GM18909 (cell line): Measurements from ENCODE around the gene ZNRF3.
"Not testable (repeated sequence)": the region's sequence is repeated elsewhere in the genome, so short reads cannot be mapped to it uniquely, and the experiment has no call there.

ENCODE experiments used
- ATAC-seq: cut with Tn5 transposase; IDR thresholded peaks from one replicate; pipeline ENCODE4 v1.9.1; 2021; ENCODE audit warnings: mild to moderate bottlenecking; ENCODE audit not compliant: unreplicated experiment, poor library complexity

The ZNRF3 gene

GRCh38 chr22:29000641-29001040 lies 117.3 kb downstream of the ZNRF3 start:
- no peak for ATAC-seq

GRCh38 chr22:29002603-29003002 lies 119.2 kb downstream of the ZNRF3 start:
- no peak for ATAC-seq

DNA sequence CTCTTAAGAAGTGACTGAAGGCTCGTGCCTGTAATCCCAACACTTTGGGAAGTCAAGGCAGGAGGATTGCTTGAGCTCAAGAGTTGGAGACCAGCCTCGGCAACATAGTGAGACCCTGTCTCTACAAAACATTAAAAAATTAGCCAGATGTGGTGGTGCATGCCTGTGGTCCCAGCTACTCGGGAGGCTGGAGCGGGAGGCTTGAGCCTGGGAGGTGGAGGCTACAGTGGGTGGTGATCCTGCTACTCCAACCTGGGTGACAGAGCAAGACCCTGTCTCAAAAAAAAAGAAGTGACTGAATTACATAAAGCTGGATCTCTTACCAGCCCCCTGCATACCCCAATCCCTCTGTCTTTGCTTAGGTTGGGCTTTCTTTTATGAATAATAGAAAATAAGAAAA lies 120.2 kb downstream of the ZNRF3 start:
- ATAC-seq, result no peak

- no peak for ATAC-seq
Observed at GRCh38 chr22:29003975-29004646, 120.7 kb downstream of the ZNRF3 start.

- no peak for ATAC-seq
Observed at GRCh38 chr22:29004647-29005371, 121.4 kb downstream of the ZNRF3 start.

GRCh38 chr22:29005754-29006153 lies 122.4 kb downstream of the ZNRF3 start:
- ATAC-seq, result not testable (repeated sequence)

GRCh38 chr22:29006346-29006745 lies 123.0 kb downstream of the ZNRF3 start:
- ATAC-seq, result no peak

- no peak for ATAC-seq
Observed at GRCh38 chr22:29009148-29009547, 125.8 kb downstream of the ZNRF3 start.

DNA sequence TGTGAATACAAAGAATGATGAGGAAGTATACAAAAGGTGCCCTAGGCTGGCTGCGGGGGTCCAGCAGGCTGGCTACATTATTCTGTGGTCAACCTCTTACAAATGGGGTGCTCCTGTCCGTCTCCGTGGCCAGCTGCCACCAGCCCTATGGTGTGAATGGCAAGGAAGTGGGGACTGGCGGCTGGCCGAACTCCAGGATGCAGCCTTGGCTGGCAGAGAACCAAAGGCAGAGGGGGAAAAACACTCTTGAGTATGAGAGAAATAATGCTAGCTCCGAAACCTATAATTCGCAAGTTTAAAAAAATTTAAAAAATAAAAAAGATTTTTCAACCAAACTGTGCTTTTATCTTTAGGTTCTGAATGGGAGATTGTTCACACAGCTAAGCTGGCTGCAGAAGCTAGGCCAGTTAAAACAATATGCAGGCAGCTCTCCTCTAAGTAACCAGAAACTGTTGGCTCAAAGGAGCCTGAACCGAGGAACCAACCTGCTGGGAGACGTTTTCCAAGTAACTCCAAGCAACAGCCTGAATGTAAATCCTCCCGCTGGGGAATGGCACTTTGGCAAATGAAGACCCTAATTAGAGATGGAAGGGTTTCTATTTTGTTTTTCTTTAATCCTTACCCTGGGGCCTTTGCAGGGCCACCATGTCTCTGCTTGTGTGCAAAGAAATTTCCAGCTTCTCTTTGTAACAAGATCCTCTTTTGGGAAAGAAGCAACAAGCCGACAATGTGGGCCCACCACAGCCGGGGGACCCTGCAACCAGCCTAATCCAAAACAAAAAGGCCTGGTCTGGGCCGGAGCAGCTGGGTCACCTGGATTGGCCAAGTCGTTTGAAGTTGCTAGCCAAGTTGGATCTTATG lies 128.1 kb downstream of the ZNRF3 start:
- ATAC-seq, result no peak

- ATAC-seq, result no peak
Observed at GRCh38 chr22:29012101-29012433, 128.7 kb downstream of the ZNRF3 start.

DNA sequence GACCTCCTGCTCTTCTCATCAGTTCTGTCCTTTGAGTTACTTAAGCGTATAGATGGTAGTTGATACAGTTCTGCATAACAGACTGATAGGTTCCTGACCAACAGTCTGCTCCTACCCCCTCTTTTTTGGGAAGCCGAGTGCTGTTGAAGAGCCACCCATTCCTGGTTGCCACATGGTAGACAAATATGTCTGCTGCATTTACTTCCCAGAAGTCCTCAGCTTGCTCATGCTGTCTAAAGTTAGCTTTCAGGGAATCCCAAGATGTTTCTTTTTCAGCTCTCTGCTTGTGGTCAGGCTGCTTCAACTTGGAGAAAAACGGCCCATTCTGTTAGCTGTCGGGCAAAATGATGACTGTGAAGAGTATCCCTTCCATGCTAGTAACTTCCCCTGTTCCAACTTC lies 129.6 kb downstream of the ZNRF3 start:
- ATAC-seq, result no peak

DNA sequence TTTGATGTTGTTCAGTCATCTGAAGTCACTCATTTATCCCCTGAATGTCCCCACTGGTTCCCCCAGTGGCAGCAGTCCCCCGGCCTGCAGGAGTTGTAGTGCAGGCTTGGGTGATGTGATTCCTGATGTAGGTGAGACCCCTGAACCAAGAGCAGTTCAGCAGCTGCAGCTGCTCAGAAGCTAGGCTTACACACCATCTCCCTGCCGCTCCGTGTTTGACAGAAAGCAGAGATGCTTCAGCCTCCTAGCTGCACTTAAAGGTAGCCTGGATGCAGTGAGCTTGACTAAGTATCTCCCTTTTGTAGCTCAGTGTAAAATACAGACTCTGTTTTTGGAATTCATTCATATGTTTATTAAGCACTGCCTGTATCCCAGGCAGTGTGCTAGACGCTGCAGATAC lies 130.9 kb downstream of the ZNRF3 start:
- no peak for ATAC-seq

DNA sequence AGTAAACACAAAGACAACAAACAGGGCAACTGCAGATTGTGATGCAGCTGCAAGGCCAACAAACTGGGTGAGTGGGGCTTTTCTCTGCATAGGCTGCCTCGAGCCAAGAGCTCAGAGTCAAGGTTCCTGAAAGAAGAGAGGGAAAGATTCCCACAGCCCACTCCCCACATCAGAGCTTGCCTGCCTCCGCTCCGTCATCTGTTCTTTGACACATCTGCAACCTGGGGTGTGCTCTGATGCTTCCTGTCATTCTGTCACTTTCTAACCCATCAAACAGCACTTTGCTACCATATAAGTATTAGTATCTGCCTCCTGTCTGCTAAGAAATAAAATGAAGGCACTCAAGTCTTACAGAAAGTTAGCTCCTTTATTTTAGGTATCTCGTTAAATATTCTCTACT lies 131.4 kb downstream of the ZNRF3 start:
- ATAC-seq, result no peak

GRCh38 chr22:29016067-29016938 lies 132.9 kb downstream of the ZNRF3 start:
- no peak for ATAC-seq

DNA sequence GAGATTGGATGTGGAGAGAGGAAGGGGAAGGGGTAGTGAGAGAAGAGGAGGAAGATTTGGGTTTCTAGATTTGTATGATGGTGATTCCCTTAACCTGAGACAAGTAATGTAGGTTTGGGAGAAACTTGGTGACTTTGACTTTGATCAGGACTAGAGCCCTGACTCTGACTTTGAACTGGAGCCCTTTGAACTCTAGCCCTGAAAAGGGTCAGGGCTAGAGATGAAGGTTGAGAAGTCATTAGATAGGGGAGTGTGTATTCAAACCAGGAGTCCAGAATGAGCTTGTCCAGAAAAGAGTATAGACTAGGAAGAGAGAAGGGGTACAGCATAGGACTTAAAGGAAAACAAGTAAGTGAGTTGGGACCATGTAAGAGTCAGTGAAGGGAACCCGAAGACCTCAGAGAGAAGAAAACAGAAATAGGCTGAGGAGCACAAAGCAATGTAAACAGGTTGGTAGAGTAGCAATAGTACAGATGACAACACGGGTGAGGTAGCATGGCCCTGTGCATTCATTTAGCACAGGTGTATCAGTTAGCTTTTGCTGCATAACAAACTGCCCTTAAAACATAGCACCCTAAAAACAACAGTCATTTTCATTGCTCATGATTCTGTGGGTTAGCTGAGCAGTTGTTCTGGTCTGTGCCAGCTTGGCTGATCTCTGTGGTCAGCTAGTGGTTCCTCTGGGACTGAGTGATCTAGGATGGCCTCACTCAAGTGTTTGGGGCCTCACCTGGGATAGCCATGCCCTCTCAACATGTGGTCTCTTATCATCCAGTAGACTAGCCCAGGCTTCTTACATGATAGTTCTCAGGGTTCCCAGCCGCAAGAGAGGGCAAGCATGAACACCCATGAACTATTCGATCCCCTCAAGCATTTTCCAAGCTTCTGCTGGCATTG lies 135.2 kb downstream of the ZNRF3 start:
- ATAC-seq, result no peak

DNA sequence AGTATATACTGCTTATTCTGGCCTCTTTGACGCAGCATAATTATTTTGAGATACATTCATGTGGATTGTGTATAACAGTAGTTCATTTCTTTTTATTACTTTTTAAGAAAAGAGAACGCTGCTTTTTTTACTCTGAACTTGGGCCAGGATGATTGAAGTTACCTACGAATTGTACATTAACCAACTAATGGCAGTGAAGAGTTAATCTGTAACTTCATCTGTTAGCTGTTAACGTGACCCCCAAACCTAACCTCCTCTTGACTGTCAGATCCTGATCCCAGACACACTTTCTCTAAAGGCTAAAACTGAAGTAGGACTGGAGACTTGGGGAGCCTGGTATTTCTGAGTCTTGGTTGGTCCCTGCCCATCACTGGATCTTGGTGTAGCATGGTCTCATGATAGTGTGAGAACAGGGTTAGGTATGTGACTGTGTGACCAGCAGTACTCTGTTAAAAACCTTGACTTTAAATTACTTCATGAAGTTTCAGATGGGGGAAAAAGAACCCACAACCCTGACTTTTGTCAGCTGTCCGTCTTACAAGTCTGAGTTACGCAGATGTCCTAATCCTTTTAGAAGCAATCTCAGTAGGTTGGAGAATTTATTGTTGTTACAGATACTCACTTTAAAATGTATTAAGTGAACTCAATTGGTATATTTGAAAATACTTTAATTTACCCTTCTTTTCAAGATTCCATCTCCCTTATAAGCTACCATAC lies 138.9 kb downstream of the ZNRF3 start:
- no peak for ATAC-seq

GRCh38 chr22:29023172-29023796 lies 139.9 kb downstream of the ZNRF3 start:
- ATAC-seq, result no peak

DNA sequence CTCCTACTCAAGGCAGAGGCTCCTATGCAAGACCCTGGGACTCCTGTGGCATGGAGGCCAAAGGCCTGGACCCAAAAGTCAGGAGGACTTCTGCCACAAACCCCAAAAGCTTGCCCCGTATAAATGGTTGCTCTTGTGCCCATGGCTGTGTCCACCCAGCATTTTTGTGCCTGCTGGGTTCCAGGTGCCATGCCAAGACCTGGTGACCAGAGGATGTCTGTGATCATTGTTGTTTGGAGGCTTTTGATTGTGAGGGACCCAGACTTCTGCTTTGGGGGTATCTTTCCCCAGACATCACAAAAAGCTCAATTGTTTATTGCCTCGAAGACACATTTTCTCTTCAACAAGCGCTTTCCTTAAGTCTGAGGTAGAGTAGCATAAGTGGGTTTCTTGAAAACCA lies 143.2 kb downstream of the ZNRF3 start:
- no peak for ATAC-seq
